ENCODE results near the gene RTEL1.
"Not testable (repeated sequence)": the region's sequence is repeated elsewhere in the genome, so short reads cannot be mapped to it uniquely, and the experiment has no call there.

Gene RTEL1

GRCh38 chr20:63652192-63652980, 5.7 kb upstream of the RTEL1 start:
- peak; percentile 61 for DNase-seq

- DNase-seq, result peak; percentile 95
Measured at GRCh38 chr20:63653041-63653973, 4.8 kb upstream of the RTEL1 start, which contains the start of gene STMN3. Gene STMN3, minus strand, starts transcription at chr20:63653424. Its CDS starts 79 bp downstream, at chr20:63653345.

GRCh38 chr20:63653974-63654668, 4.0 kb upstream of the RTEL1 start:
- DNase-seq, result no peak

GRCh38 chr20:63655249-63655648, 2.9 kb upstream of the RTEL1 start:
- no peak for DNase-seq

- DNase-seq, result no peak
Measured at GRCh38 chr20:63656451-63656850, 1.7 kb upstream of the RTEL1 start.

GRCh38 chr20:63657260-63657936, 714 bp upstream of the RTEL1 start:
- DNase-seq, result no peak

GRCh38 chr20:63658749-63659187, 656 bp downstream of the RTEL1 start:
- DNase-seq, result no peak

GRCh38 chr20:63659370-63659769, 1.3 kb downstream of the RTEL1 start:
- no peak for DNase-seq

GRCh38 chr20:63660174-63660573, 2.1 kb downstream of the RTEL1 start:
- not testable (repeated sequence) for DNase-seq

- no peak for DNase-seq
Measured at GRCh38 chr20:63660622-63661021, 2.5 kb downstream of the RTEL1 start.

GRCh38 chr20:63661108-63661507, 3.0 kb downstream of the RTEL1 start:
- DNase-seq, result no peak

- DNase-seq, result no peak
Measured at GRCh38 chr20:63661959-63662812, 4.1 kb downstream of the RTEL1 start.

- DNase-seq, result no peak
Measured at GRCh38 chr20:63662813-63663189, 4.7 kb downstream of the RTEL1 start.

GRCh38 chr20:63663332-63664066, 5.4 kb downstream of the RTEL1 start:
- no peak for DNase-seq

- no peak for DNase-seq
Measured at GRCh38 chr20:63664143-63664851, 6.2 kb downstream of the RTEL1 start.

GRCh38 chr20:63664861-63665594, 6.9 kb downstream of the RTEL1 start:
- no peak for DNase-seq

GRCh38 chr20:63665708-63666107, 7.6 kb downstream of the RTEL1 start:
- DNase-seq, result no peak

GRCh38 chr20:63667858-63668257, 9.7 kb downstream of the RTEL1 start:
- DNase-seq, result no peak

- DNase-seq, result no peak
Measured at GRCh38 chr20:63668351-63668750, 10.2 kb downstream of the RTEL1 start.

Data from left hindlimb (tissue), 1 donor.